ENCODE data around the gene MTHFR. TPM values are rescaled to one million over a fixed set of nuclear protein-coding genes. Genes with fewer than 3 reads are reported as not detected.

The MTHFR gene
- 10 to 100 TPM in 5 of 6 donors, 1 to 10 TPM in 1; 8.8 to 26.8 (median 18.9) TPM for polyA plus RNA-seq (ENCODE audit: low read depth in 6 of 6)

DNA sequence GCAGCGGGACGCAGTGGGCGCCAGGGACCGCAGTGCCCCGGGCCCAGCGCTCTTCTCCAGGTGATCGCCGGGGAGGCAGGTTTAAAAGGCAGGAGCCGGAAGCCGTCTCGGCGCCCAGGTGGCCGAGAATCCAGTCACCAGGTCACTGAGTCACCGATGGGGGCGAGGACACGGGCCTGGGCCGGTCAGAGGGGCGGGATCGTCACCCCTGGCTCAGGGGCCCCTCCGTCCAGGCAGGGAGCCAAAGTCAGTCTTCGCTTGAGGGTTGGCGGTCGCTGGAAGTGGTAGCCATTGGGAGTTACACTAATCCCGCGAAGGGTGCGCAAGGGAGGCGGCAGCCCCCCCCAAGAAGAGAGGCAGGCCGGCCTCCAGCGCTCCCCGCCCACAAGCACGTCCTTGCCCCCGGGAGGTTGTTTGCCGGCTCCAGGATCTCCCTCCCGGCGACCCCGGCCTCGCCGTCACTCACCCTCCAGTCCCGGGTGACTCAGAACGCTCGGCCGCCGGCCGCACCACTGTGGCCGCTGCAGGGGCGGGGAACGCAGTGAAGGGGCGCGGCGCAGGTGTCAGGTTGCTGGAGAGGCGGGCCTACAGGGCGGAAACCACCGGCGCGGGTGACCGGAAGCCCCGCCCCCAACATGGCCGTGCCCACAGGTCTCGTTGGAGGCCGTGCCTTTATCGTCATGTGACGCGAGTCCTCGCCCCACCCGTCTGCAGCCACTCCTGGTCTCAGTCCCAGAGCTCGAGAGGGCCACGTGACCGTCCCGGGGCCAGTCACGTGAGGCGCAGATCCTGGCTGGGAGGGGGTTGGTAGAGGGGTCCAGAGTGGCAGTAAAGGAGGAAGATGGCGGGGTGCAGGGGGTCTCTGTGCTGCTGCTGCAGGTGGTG, at the start of gene MTHFR, which contains the start of gene CLCN6:
TSS of gene MTHFR (minus strand) at position 543 of the 885 bp plus-strand sequence. CDS start 2,848 bp downstream, outside the sequence.
TSS of gene CLCN6 (plus strand) at position 770 of the 885 bp plus-strand sequence. CDS start at position 842, 72 bp downstream.
- DNase-seq (peak; percentile 100), ATAC-seq (ENCODE audit: low read depth in 2 of 2) (peak; percentile 82 to 84)
- Mint-ChIP-seq H3K36me3 (peaks cover 0 to 4% of the 10 kb centered on the region in 2 donors), H3K27ac (peak within 1 kb of the TSS; percentile 98 to 100 (median 99)), H3K4me1 (peaks cover 58 to 84% (median 73%) of the 10 kb centered on the region in 3 donors), H3K4me3 (peak within 1 kb of the TSS; percentile 89 to 100 (median 97)), H3K9me3 (no peaks in the 10 kb centered on the region), H3K27me3 (no peaks in the 10 kb centered on the region)

- DNase-seq (no peak), ATAC-seq (ENCODE audit: low read depth in 2 of 2) (no peak)
- Mint-ChIP-seq H3K27ac (no peak overlapping the region), H3K27me3 (peaks cover 15 to 32% (median 22%) of the 10 kb centered on the region in 3 donors), H3K36me3 (no peaks in the 10 kb centered on the region), H3K9me3 (no peaks in the 10 kb centered on the region), H3K4me3 (no peak overlapping the region), H3K4me1 (peaks cover 0 to 2% (median 0%) of the 10 kb centered on the region in 3 donors)
Measured at GRCh38 chr1:11855430-11855829, 49.7 kb upstream of the MTHFR start.

DNA sequence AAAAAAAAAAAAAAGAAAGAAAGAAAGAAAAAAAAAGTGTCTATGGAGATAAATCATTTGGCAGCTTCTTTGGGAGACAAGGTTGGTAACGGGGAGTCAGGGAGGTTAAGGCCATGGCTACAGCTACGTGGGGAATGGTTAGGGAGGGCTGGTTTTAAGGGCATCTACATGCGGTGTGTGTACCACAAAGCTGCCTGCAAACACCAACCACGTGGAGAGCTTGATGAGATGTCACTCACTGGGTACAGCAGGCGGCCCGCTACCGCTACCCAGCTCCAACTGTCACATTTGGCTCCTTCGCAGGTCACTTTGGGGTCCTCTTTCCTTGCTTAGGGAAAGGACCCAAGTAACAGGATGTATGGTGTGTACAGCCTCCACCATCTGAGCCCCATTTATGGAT, 48.8 kb upstream of the MTHFR start:
- H3K4me1 Mint-ChIP-seq = peaks cover 0 to 2% (median 0%) of the 10 kb centered on the region in 3 donors
- no peak overlapping the region for H3K27ac Mint-ChIP-seq
- H3K27me3 Mint-ChIP-seq = peaks cover 8 to 23% (median 13%) of the 10 kb centered on the region in 3 donors
- no peak for ATAC-seq (ENCODE audit: low read depth in 2 of 2)
- H3K9me3 Mint-ChIP-seq = no peaks in the 10 kb centered on the region
- no peak for DNase-seq
- H3K36me3 Mint-ChIP-seq = no peaks in the 10 kb centered on the region
- no peak overlapping the region for H3K4me3 Mint-ChIP-seq

DNA sequence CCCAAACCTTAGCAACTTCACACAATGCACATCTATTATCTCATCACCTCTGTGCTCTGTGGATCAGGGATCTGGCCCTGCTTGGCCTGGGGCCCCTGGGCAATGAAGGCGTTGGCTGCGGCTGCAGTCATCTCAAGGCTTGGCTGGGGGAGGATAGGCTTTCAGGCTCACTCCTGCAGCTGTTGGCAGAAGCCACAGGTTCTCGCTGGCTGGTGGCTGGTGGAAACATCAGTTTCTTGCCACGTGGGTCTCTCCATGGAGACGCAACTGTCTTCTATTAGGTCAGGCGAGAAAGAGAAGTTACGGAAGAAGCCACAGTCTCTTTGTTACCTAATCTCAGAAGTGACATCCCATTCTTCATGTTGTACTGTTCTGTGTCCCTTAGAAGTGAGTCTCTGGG, 45.4 kb upstream of the MTHFR start:
- Mint-ChIP-seq H3K9me3 (no peaks in the 10 kb centered on the region), H3K4me3 (no peak overlapping the region), H3K36me3 (no peaks in the 10 kb centered on the region), H3K27ac (peak overlapping the region in 1 of 6 donors; percentile 51), H3K27me3 (no peaks in the 10 kb centered on the region), H3K4me1 (peaks cover 0 to 9% (median 0%) of the 10 kb centered on the region in 3 donors)
- ATAC-seq (ENCODE audit: low read depth in 2 of 2) = no peak
- DNase-seq = no peak

DNA sequence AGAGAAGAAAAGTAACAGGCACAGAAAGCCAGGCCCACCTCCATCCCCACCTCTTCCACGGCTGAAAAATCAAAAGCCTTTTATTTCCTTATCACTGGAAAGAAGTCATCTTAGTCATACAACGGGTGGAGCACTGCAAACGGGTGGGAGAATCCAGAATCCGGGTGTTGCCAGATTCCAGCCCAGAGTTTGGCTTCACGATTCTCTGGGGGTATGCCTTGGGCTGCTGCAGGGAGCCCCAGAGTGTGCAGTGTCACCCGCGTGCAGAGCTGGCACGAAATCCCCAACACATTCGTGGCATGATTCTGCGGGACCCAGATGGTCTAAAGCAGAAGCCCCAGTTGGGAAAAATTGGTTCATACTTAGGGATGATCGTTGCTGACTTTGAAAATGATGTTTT, 44.4 kb upstream of the MTHFR start:
- Mint-ChIP-seq H3K27ac (peak overlapping the region in 1 of 6 donors; percentile 38), H3K27me3 (no peaks in the 10 kb centered on the region), H3K4me3 (no peak overlapping the region), H3K4me1 (peaks cover 0 to 9% (median 0%) of the 10 kb centered on the region in 3 donors), H3K36me3 (peaks cover 0 to 5% of the 10 kb centered on the region in 2 donors), H3K9me3 (no peaks in the 10 kb centered on the region)
- ATAC-seq (ENCODE audit: low read depth in 2 of 2) (no peak), DNase-seq (no peak)

DNA sequence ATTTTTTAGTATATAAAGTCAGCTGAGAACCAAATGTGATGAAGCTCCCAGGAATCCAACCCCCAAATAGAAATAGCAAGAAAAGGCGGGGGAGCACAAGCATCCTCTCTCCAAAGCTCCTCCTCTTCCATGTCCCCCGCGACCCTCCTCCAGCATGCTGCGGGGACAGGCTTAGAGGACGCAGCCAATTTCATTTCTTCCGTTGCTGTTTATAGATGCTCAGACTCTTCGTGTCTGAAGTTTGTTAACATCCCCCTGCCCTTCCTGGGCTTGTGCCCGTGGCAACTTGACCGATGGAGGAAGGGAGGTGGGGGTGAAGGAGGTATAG, 42.6 kb upstream of the MTHFR start:
- peaks cover 0 to 5% of the 10 kb centered on the region in 2 donors for H3K36me3 Mint-ChIP-seq
- ATAC-seq (ENCODE audit: low read depth in 2 of 2) (no peak), DNase-seq (no peak)
- peak overlapping the region in 1 of 6 donors; percentile 41 for H3K27ac Mint-ChIP-seq
- H3K27me3 Mint-ChIP-seq = no peaks in the 10 kb centered on the region
- no peaks in the 10 kb centered on the region for H3K9me3 Mint-ChIP-seq
- H3K4me1 Mint-ChIP-seq = peaks cover 3 to 18% (median 9%) of the 10 kb centered on the region in 3 donors
- no peak overlapping the region for H3K4me3 Mint-ChIP-seq

GRCh38 chr1:11847667-11848372, 42.1 kb upstream of the MTHFR start, which contains the start of gene NPPA:
Gene NPPA, minus strand, starts transcription at chr1:11847783. Its CDS starts 99 bp downstream, at chr1:11847684.
- Mint-ChIP-seq H3K9me3 (no peaks in the 10 kb centered on the region), H3K27ac (peak within 1 kb of the TSS in 3 of 6 donors; percentile 47 to 83 (median 59)), H3K4me1 (peaks cover 8 to 23% (median 13%) of the 10 kb centered on the region in 3 donors), H3K36me3 (peaks cover 0 to 5% of the 10 kb centered on the region in 2 donors), H3K4me3 (no peak within 1 kb of the TSS), H3K27me3 (no peaks in the 10 kb centered on the region)
- no peak for DNase-seq
- no peak for ATAC-seq (ENCODE audit: low read depth in 2 of 2)

DNA sequence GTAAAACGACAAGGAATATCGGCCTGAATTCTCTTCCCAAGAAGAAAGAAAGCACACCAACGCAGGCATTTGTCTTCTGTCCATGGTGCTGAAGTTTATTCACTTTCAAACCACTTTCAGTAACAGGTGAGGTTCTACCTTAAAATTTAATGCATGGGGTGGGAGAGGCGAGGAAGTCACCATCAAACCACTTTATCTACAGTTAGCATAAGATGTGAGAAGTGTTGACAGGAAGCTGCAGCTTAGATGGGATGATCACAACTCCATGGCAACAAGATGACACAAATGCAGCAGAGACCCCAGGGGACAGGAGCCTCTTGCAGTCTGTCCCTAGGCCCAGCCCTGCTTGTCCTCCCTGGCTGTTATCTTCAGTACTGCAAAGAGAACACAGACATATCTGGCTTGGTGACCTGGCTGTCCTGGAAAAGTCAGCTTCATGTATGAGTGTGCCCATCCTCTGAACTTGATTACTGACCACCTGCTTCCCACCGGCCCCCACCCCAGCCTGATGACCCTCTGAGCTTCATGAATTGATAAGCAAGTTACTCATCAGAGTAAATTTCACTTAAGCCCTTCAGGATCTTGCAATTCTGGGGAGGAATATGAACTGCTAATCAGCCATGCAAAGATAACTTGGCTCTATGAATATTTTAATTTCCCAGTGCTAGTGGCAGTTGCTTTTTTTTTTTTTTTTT, 40.0 kb upstream of the MTHFR start:
- ATAC-seq (ENCODE audit: low read depth in 2 of 2) (peak; percentile 48 to 63), DNase-seq (no peak)
- H3K4me3 Mint-ChIP-seq = no peak overlapping the region
- no peaks in the 10 kb centered on the region for H3K27me3 Mint-ChIP-seq
- H3K27ac Mint-ChIP-seq = peak overlapping the region in 1 of 6 donors; percentile 44
- H3K9me3 Mint-ChIP-seq = no peaks in the 10 kb centered on the region
- H3K4me1 Mint-ChIP-seq = peaks cover 20 to 41% (median 26%) of the 10 kb centered on the region in 3 donors
- peaks cover 5 to 12% of the 10 kb centered on the region in 2 donors for H3K36me3 Mint-ChIP-seq

GRCh38 chr1:11842154-11843041, 36.6 kb upstream of the MTHFR start:
- peak; percentile 37 to 43 for ATAC-seq (ENCODE audit: low read depth in 2 of 2)
- Mint-ChIP-seq H3K27ac (peak overlapping the region in 4 of 6 donors; percentile 4 to 86 (median 44)), H3K27me3 (no peaks in the 10 kb centered on the region), H3K4me3 (peak overlapping the region in 3 of 8 donors; percentile 14 to 31 (median 22)), H3K4me1 (peaks cover 25 to 39% (median 32%) of the 10 kb centered on the region in 3 donors), H3K36me3 (peaks cover 9 to 23% of the 10 kb centered on the region in 2 donors), H3K9me3 (no peaks in the 10 kb centered on the region)
- no peak for DNase-seq

- Mint-ChIP-seq H3K4me1 (peaks cover 25 to 39% (median 32%) of the 10 kb centered on the region in 3 donors), H3K9me3 (no peaks in the 10 kb centered on the region), H3K36me3 (peaks cover 9 to 23% of the 10 kb centered on the region in 2 donors), H3K27me3 (no peaks in the 10 kb centered on the region), H3K27ac (peak overlapping the region in 3 of 6 donors; percentile 4 to 32 (median 21)), H3K4me3 (peak overlapping the region in 3 of 8 donors; percentile 10 to 56 (median 12))
- DNase-seq (no peak), ATAC-seq (ENCODE audit: low read depth in 2 of 2) (no peak)
Measured at GRCh38 chr1:11841245-11842153, 35.7 kb upstream of the MTHFR start.
